ENCODE measurements around the gene PDE7B. TPM values are rescaled to one million over a fixed set of nuclear protein-coding genes. Genes with fewer than 3 reads are reported as not detected.

Gene PDE7B
- total and polyA plus RNA-seq, 9 of the 15 experiments (the other 6 are each of a cell fraction or from before 2014, with no cell fraction given), result 0.01 TPM; not detected in 8

DNA sequence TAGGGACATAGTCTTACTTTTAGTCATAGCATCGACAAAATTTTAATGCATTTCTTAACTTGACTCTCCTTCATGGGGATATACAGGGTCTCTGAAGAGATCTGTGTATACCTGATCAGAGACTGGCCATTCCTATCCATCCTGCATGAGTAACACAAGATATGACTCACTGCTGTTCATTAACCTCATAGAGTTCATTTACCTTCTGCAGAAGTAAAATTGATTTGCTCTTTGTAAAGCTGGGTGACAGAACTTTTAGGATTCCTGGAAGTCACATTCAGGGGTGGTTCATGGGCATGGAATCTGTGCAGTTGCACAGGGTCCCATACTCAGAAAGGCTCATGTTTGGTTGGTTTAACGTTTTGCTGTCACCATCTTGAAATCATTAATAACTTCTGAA, 53.2 kb downstream of the PDE7B start (continued):
- TF ChIP-seq, protein P1, sequence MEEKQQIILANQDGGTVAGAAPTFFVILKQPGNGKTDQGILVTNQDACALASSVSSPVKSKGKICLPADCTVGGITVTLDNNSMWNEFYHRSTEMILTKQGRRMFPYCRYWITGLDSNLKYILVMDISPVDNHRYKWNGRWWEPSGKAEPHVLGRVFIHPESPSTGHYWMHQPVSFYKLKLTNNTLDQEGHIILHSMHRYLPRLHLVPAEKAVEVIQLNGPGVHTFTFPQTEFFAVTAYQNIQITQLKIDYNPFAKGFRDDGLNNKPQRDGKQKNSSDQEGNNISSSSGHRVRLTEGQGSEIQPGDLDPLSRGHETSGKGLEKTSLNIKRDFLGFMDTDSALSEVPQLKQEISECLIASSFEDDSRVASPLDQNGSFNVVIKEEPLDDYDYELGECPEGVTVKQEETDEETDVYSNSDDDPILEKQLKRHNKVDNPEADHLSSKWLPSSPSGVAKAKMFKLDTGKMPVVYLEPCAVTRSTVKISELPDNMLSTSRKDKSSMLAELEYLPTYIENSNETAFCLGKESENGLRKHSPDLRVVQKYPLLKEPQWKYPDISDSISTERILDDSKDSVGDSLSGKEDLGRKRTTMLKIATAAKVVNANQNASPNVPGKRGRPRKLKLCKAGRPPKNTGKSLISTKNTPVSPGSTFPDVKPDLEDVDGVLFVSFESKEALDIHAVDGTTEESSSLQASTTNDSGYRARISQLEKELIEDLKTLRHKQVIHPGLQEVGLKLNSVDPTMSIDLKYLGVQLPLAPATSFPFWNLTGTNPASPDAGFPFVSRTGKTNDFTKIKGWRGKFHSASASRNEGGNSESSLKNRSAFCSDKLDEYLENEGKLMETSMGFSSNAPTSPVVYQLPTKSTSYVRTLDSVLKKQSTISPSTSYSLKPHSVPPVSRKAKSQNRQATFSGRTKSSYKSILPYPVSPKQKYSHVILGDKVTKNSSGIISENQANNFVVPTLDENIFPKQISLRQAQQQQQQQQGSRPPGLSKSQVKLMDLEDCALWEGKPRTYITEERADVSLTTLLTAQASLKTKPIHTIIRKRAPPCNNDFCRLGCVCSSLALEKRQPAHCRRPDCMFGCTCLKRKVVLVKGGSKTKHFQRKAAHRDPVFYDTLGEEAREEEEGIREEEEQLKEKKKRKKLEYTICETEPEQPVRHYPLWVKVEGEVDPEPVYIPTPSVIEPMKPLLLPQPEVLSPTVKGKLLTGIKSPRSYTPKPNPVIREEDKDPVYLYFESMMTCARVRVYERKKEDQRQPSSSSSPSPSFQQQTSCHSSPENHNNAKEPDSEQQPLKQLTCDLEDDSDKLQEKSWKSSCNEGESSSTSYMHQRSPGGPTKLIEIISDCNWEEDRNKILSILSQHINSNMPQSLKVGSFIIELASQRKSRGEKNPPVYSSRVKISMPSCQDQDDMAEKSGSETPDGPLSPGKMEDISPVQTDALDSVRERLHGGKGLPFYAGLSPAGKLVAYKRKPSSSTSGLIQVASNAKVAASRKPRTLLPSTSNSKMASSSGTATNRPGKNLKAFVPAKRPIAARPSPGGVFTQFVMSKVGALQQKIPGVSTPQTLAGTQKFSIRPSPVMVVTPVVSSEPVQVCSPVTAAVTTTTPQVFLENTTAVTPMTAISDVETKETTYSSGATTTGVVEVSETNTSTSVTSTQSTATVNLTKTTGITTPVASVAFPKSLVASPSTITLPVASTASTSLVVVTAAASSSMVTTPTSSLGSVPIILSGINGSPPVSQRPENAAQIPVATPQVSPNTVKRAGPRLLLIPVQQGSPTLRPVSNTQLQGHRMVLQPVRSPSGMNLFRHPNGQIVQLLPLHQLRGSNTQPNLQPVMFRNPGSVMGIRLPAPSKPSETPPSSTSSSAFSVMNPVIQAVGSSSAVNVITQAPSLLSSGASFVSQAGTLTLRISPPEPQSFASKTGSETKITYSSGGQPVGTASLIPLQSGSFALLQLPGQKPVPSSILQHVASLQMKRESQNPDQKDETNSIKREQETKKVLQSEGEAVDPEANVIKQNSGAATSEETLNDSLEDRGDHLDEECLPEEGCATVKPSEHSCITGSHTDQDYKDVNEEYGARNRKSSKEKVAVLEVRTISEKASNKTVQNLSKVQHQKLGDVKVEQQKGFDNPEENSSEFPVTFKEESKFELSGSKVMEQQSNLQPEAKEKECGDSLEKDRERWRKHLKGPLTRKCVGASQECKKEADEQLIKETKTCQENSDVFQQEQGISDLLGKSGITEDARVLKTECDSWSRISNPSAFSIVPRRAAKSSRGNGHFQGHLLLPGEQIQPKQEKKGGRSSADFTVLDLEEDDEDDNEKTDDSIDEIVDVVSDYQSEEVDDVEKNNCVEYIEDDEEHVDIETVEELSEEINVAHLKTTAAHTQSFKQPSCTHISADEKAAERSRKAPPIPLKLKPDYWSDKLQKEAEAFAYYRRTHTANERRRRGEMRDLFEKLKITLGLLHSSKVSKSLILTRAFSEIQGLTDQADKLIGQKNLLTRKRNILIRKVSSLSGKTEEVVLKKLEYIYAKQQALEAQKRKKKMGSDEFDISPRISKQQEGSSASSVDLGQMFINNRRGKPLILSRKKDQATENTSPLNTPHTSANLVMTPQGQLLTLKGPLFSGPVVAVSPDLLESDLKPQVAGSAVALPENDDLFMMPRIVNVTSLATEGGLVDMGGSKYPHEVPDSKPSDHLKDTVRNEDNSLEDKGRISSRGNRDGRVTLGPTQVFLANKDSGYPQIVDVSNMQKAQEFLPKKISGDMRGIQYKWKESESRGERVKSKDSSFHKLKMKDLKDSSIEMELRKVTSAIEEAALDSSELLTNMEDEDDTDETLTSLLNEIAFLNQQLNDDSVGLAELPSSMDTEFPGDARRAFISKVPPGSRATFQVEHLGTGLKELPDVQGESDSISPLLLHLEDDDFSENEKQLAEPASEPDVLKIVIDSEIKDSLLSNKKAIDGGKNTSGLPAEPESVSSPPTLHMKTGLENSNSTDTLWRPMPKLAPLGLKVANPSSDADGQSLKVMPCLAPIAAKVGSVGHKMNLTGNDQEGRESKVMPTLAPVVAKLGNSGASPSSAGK (IDR thresholded peaks at IDR 0.05), result no peak
- no peak for TF ChIP-seq ETV1 (tag; conservative IDR thresholded peaks at IDR 0.05; ENCODE audit: low read depth)
